ENCODE data around the gene DERL3.

The DERL3 gene

DNA sequence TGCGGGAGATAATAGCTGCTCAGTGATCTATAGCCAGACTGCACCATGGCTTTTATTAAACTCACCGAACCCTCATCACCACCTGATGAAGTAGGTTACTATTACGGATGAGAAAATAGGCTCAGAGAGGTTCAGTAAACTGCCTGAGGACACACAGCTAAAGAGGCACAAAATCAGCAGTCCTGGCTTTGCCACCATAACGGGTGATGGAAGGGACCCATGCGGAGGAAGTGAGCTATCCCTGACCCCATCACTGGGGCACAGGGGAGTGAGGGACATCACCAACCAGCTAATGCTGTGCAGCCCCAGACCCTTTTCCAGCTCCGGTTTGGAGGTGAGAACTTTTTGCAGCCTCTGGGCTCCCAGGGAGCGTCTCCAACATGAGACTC lies 7.3 kb upstream of the DERL3 start:
- no peak for DNase-seq

DNA sequence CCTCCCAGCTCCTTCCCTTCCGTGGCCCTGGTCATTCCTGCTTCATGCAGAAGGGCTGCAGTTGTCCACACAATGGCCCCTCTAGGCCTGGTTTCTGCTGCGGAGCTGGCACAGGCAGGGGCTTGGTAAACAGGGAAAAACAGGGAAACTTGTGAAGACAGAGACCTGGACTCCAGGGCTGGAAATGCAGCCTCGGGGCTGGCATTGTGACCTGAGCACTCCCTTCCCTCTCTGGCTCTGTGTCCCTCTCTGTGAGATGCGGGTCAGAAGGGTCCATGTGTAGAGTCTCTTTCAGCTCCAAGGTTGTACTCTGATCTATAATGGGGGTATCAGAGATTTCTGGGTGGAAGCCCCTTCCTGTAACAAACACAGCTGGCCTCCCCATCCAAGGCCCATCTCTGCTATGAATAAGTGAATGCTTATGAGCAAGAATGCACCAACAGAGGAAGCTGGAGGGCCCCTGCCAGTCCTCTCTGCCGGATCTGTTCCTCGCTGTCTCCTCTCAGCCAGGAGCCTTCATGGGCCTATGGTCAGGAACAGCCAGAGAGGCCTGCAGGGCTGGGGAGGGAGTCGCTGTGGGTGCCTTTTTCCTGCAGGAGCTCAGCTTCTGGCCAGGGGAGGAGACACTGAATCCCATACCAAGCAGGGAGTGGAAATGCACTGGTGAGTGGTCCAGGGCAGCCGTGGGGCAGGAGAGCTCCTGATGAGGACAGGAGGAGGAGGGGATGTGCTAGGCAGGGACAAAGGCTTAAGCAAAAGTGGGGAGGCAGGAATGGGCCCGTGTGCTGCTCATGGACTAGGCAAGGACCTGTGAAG lies 6.7 kb upstream of the DERL3 start:
- no peak for DNase-seq

GRCh38 chr22:23844739-23845202 lies 6.0 kb upstream of the DERL3 start:
- DNase-seq, result no peak

DNA sequence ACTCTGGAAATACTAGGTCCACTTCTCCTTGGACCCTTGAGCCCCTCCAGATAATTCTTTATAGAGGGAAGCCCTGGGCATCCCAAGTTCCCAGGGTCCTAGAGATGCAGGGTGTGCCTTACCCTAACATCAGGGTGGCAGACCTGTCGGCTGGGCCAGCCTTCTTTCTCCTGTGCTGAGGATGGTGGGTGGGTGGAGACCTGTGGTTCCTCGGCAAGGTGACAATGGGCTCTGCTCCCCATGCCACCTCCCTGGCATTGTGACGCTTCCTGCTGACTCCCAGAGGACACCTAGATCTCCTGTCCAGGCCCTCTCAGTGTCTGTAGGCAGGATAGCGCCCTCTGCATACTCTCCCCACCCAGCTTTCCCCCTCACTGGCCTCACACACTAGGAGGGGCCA lies 3.8 kb upstream of the DERL3 start:
- DNase-seq, result no peak

DNA sequence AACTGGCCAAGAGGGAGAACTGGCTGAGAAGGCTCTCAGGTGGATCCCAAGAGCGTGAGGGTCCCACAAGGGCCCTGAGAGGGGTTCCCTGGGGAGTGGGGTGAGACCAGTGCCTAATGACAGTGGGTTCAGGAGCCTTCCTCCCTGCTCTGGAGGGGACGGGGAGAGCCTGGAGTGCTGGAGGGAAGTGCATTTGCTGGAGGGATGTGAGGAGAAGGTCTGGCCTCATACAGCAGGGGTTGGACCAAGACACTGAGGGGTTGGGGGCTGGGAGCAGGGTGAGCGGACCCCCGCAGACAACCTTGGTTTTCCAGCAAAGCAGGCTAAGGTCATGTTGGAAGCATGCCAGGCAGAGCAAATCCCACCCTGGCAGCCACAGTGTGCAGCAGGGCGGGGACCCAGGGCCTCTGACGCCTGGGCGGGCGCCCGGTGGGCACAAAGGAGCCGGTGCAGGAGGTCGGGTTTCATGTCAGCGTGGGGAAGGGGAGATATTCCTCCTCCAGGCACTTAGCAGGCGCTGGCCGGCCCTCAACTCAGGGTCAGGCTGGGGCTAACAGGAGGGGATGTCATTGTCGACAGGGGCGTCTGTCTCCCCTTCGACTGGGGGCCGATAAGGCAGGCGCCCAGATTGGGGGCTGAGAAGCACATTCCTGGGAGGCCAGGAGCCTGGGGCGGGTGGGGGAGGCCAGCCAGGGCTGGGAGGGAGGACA lies 3.1 kb upstream of the DERL3 start:
- no peak for DNase-seq

GRCh38 chr22:23841292-23841691 lies 2.5 kb upstream of the DERL3 start:
- DNase-seq, result no peak

DNA sequence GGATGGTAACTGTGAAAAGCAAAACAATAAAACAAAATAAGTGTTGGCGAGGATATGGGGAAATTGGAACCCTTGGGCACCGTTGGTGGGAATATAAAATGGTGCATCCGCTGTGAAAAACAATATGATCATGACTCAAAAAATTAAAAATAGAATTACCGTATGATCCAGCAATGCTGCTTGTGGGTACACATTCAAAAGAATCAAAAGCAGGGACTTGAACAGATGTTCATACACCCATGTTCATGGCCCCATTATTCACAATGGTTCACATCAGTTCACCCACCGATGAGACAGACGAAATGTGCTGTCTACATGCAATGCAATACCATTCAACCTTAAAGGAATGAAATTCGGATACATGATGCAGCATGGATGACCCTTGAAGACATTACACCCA lies 1.2 kb upstream of the DERL3 start:
- no peak for DNase-seq

DNA sequence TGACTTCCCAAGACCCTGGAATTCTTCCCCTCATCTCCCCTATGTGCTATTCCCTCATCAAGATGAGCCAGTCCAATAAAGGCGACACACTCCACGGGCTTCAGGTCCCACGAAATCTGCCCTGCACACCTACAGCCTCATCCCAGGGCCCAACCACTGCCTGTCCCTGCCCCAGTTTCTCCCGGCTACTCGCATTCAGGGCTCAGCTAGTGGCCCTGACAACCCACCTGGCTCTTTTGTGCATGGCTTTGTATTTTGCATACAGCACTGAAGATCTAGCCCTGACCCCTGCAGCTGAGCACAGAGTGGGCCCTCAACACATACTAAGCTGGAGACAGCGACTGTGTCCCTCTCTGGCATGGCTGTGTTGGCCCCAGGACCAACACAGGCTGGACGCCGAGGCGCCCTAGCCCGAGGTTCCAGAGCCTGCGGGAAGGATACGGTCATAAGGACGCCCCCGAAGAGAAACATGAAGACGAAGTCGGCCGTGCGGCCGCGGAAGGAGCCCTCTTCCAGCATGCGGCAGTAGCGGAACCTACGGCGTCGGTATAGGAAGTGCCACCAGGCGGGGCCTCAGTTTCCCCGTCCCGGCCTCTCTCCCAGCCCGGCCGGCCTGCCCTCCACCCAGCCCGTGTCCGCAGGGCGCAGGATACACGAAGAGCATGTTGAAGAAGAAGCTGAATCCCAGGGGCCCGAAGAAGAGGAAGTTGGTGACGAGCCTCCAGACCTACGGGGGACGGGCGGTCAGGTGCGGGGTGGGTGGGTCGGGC lies 710 bp downstream of the DERL3 start:
- DNase-seq, result no peak

- DNase-seq, result no peak
Observed at GRCh38 chr22:23837496-23837859, 1.3 kb downstream of the DERL3 start.

DNA sequence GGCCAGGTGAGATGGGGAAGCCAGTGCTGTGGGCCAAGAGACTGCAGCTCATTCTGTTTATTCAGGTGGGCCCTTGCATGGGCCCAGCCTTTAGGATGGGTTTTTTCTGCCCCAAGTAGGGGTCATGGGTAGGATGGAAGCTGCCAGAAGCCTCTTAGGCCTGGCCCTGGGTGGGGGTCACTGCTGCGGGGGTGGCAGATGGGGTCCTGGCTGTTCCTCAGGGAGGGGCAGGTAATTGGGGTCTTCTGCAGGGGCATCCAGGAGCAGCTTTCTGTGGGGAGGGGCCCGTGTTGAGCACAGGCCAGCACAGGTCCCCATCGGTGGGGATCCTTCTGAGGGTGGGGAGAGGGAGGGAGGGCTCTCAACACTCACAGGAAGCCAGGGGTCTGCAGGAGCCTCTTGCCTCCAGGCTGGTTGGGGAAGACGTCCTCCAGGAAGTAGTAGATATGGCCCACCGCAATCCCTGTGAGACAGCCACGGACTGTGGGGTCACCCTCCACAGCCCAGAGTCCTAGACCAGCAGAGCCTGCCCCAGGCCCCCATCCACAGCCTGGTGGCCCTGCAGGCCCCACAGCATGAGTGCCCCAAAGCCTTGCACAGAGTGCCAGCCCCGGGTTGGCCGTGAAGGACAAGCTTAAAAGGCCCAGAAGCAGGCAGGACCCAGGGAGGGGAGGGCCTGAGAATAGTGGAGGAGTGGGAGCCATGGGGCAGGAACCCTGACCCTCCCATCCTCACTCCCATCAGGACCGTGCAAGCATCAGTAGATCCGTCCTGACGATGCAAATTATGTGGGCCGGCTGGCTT lies 1.9 kb downstream of the DERL3 start:
- DNase-seq, result no peak

DNA sequence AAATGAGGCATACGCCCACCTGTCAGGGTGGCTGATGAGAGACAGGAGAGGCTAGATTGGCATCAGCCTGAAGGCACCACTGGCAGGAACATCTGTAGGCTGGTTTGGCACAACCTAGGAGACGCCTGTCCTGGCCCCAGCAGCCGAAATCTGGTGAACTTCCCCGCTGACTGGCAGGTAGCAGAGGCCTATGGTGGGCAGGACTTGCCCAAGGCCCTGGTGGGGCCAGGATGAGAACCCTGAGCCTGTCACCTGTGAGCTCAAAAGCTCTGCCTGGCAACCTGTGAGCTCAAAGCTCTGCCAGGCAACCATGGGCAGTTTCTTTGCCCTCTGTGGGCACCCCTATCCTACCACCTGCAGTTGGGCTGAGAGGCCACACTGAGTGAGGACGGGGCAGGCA lies 2.5 kb downstream of the DERL3 start:
- DNase-seq, result no peak

DNA sequence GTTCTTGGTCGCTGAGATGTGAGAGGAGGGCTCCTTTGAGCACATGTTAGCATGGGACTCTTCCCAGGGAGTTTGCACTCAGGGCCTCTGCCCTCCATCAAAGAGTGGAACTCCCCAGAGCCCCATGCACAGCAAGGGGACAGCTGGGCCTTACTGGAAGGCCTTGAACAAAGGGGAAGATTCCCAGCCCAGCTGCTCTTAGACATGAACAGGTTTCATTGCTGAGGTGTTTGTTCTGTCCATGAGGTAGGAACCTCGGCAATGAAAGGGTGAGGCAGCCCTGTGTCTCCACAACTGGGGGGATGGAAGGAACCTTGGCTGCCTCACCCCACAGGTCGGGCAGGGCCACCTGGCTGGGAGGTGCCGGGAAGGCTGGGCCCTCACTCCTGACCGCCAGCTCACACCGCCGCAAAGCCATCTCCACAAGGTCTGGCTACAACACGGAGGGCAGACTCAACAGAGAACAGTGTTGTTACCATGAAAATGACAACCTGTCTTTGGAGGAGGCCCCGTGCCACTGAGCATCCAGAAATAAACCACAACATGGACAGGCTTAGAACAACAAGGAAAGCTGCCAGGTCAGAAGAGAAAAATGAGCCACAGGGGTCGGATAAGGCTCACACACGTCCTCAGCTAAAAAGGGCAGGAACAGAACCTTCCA lies 3.2 kb downstream of the DERL3 start:
- no peak for DNase-seq

GRCh38 chr22:23834793-23835483 lies 3.9 kb downstream of the DERL3 start:
- DNase-seq, result no peak

DNA sequence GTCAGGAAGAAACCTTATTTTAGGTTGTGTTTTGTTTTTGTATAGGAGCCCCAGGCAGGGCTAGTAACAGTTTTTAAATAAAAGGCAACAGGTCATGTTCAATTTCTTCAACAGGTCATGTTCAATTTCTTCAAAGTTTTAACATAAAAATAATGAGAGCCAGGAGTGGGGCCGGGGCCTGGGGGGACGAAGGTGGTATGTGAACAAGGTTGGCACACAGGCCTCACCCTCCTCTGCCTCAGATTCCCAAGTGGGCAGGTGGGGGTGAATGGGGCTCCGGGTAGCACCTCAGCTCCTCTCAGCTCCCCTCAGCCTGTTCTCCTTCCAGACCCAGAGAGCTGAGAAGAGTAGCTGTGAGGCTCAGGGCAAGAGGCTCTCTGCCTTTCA lies 4.4 kb downstream of the DERL3 start:
- no peak for DNase-seq

DNA sequence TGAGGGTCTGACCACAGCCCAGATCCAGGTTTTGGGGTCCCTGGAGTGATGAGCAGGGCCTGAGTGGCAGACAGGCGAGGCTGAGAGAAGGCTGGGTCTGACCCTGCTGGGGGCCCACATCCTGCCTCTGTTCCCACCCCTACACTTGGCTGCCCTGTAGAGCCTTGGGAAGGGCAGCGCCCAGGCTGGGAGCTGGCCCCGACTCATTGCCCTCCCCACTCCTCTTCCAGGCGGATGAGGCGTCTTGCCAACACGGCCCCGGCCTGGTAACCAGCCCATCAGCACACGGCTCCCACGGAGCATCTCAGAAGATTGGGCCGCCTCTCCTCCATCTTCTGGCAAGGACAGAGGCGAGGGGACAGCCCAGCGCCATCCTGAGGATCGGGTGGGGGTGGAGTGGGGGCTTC lies 4.9 kb downstream of the DERL3 start:
- no peak for DNase-seq

DNA sequence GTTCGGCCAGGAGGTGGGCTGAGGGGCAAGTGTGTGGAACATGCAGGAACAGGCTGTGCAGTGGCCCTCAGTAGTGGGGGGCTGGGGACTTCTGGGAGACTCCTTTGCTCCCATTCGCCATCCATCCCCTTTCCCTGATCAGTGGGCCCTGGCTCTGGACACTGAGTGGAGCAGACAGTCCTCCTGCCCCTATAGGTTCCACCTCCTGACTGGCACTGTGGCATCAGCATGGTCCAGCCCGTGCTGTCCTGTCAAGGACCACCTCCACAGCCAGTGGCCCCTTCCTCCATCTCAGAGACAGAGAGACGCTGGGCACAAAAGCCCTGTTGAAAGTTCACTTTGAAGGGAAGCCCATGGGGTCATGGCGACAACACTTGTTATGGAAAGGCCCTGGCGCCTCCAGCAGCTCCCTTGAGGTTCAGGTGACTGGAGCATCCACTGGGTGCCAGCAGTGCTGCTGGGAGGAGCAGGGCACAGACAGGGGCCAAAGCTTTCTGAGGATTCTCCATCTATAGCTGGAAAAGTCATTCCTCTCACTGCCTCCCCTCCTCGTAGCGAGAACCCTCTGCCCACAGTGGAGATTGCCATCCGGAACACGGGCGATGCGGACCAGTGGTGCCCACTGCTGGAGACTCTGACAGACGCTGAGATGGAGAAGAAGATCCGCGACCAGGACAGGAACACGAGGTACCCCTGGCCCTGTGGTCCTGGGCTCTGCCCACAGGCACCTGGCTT lies 5.6 kb downstream of the DERL3 start:
- DNase-seq, result no peak

DNA sequence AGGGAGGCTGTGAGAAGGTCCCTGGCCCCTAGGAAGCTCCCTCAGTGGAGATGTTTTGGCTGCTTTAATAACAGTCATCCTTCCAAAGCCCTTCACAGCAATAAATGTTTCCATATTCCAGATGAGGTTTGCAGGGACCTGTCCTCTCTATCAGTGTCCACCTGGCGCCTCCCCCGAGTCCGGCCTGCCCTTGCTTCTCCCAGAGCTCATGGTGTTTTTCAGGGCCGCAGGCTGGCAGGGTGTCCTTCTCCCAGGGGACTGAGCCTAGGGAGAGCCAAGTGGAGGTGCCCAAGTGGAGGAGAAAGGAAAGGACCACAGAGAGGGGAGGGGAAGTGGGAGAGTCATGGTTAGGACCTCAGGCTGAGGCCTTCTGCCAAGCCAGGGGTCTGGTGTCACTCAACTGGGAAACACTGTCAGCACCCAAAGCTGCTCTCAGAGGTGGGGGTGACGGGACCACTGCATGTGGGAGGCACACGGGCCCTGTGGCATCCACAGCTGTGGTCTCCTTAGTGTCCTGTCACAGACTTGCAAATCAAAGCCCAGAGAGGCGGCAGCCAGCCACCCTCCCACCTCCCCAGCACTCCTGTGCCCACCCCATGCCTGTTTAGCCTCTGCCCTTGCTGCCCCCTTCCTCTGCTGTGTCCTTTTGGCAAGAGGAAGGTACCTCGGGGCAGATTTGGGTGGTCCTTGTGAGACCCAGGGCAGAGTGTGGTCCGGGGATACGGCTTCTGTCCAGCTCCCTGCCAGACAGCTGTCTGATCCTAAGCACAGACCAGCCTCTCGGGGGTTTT lies 6.4 kb downstream of the DERL3 start:
- DNase-seq, result no peak

DNA sequence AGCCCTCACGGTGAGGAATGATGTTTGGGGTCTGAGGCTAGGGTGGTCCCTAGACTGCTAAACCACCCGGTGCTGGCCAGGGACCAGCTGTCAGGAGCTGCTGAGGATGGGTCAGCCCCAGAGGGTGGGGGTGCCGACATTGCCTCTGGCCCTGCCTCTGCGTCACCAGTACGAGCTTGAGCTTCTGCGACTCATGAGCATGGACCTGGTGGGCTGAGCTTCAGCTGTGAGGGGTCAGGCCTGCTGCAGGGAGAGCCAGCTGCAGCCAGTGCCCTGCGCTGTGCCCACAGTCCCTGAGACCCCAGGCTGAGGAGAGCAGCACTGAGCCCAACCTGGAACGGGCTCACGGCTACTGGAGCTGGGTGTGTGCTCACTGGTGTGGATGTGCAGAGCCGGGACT lies 7.0 kb downstream of the DERL3 start:
- no peak for DNase-seq

- DNase-seq, result no peak
Observed at GRCh38 chr22:23831261-23831660, 7.5 kb downstream of the DERL3 start.

- peak; percentile 95 for DNase-seq
Observed at GRCh38 chr22:23829845-23830372, 8.9 kb downstream of the DERL3 start.
